Middle frontal gyrus (tissue), 1 donor: ENCODE results near the gene IL1RAPL1.

Experiments
- DNase-seq: peaks from one replicate; pipeline ENCODE4 v3.0.0-alpha.2; 2015; ENCODE audit warnings: low spot score; ENCODE audit errors: extremely low spot score

Gene IL1RAPL1

GRCh38 chrX:29869837-29870236 is 1282.6 kb downstream of the IL1RAPL1 start:
- DNase-seq = no peak

GRCh38 chrX:29870608-29871007 is 1283.4 kb downstream of the IL1RAPL1 start:
- no peak for DNase-seq

GRCh38 chrX:29872831-29873230 is 1285.6 kb downstream of the IL1RAPL1 start:
- no peak for DNase-seq

- no peak for DNase-seq
These were observed 1289.5 kb downstream of the IL1RAPL1 start for GRCh38 chrX:29876733-29877132.

- no peak for DNase-seq
These were observed 1293.7 kb downstream of the IL1RAPL1 start for GRCh38 chrX:29880977-29881376.

GRCh38 chrX:29890004-29890403 is 1302.8 kb downstream of the IL1RAPL1 start:
- no peak for DNase-seq

- DNase-seq = no peak
These were observed 1303.5 kb downstream of the IL1RAPL1 start for GRCh38 chrX:29890646-29891200.

GRCh38 chrX:29902004-29902403 is 1314.8 kb downstream of the IL1RAPL1 start:
- DNase-seq = no peak

GRCh38 chrX:29903360-29903759 is 1316.1 kb downstream of the IL1RAPL1 start:
- peak; percentile 4 for DNase-seq

GRCh38 chrX:29911673-29912072 is 1324.4 kb downstream of the IL1RAPL1 start:
- DNase-seq = no peak

- DNase-seq = no peak
These were observed 1326.4 kb downstream of the IL1RAPL1 start for GRCh38 chrX:29913647-29914046.

GRCh38 chrX:29922607-29923006 is 1335.4 kb downstream of the IL1RAPL1 start:
- no peak for DNase-seq

- no peak for DNase-seq
These were observed 1338.8 kb downstream of the IL1RAPL1 start for GRCh38 chrX:29926056-29926455.

GRCh38 chrX:29926659-29927058 is 1339.4 kb downstream of the IL1RAPL1 start:
- DNase-seq = no peak

GRCh38 chrX:29935455-29935854 is 1348.2 kb downstream of the IL1RAPL1 start:
- DNase-seq = no peak

- DNase-seq = no peak
These were observed 1353.5 kb downstream of the IL1RAPL1 start for GRCh38 chrX:29940750-29941149.

- DNase-seq = no peak
These were observed 1354.0 kb downstream of the IL1RAPL1 start for GRCh38 chrX:29941287-29941686.

- no peak for DNase-seq
These were observed 1360.0 kb downstream of the IL1RAPL1 start for GRCh38 chrX:29947225-29947624.

GRCh38 chrX:29948653-29949052 is 1361.4 kb downstream of the IL1RAPL1 start:
- no peak for DNase-seq

GRCh38 chrX:29952016-29952415 is 1364.8 kb downstream of the IL1RAPL1 start:
- DNase-seq = no peak

- no peak for DNase-seq
These were observed 1374.8 kb downstream of the IL1RAPL1 start for GRCh38 chrX:29962061-29962460.

GRCh38 chrX:29965634-29966033 is 1378.4 kb downstream of the IL1RAPL1 start:
- DNase-seq = no peak

GRCh38 chrX:29992083-29992482 is 1404.8 kb downstream of the IL1RAPL1 start:
- DNase-seq = no peak

- DNase-seq = no peak
These were observed 1418.6 kb downstream of the IL1RAPL1 start for GRCh38 chrX:30005813-30006212.
